ENCODE results near the gene ADARB2. TPM values are rescaled to one million over a fixed set of nuclear protein-coding genes. Genes with fewer than 3 reads are reported as not detected.

Gene ADARB2
- total and polyA plus RNA-seq, 4 experiments from 2014 or later: 13.5 to 14.1 TPM; not detected in 2

DNA sequence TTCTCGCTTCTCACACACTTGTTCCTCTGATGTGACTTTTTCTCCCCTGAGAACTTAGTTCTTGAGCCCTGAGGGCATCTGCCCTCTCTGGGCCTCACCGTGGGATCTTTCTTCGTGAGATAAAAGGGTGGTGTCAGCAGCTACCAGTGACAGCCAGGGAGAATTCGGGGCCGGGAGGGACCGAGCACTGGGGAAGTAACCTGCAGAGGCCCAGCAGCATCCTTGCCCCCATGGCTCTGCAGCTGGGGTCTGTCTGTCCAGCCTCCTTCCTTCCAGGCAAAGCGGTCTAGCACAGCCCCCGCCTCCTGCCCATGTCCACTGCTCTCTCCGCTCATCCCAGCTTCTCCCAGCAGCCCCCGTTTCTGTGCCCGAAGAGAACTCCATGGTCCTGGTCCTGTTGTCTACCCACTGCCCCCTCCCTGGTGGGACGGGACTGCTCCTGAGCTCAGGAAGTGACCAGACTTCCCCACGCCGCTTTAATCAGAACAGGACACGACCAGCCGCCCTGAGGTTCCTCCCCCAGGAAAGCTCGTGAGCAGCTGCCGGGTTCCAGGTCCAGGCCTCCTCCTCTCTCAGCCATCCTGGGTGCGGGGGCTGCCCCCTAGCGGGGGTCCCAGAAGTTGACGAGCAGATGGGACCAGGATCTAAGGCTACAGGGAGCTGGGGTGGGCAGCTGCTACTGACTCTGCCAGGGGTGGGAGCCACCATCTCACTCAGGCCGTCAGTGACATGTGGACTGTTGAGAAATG is 493.7 kb downstream of the ADARB2 start:
- CTCF ChIA-PET (ENCODE audit: partially characterized antibody): interaction anchor here (0.9 to 1.3 kb wide), 2 partner anchors 10 to 134 kb away, joined by 3 read pairs; no protein-coding TSS in a partner anchor
- Mint-ChIP-seq H3K4me3 (no peak overlapping the region), H3K27me3 (peaks cover 18 to 28% of the 10 kb centered on the region in 2 donors), H3K4me1 (peaks cover 2 to 26% (median 10%) of the 10 kb centered on the region in 4 donors), H3K9me3 (peaks cover 0 to 6% (median 0%) of the 10 kb centered on the region in 8 donors), H3K27ac (no peak overlapping the region), H3K36me3 (peaks cover 0 to 2% of the 10 kb centered on the region in 2 donors)
- H3K27me3 ChIP-seq (ENCODE audit: insufficient read depth, low read length): no peaks in the 10 kb centered on the region
- no peaks in the 10 kb centered on the region for H3K9me3 ChIP-seq (ENCODE audit: control insufficient read depth in 1 of 2, low read length in 2 of 2)
- no peaks in the 10 kb centered on the region for H3K36me3 ChIP-seq (ENCODE audit: insufficient read depth, low read length)
- no peak overlapping the region for H3K4me3 ChIP-seq (ENCODE audit: low read length in 2 of 2)
- H3K27ac ChIP-seq (ENCODE audit: low read depth, low read length): no peak overlapping the region
- DNase-seq: no peak
- intact Hi-C loops (cut with micrococcal nuclease): no loop called here
- POLR2A ChIA-PET (ENCODE audit: partially characterized antibody): no interaction called here
- H3K4me1 ChIP-seq (ENCODE audit: insufficient read depth, low read length): peaks cover 9% of the 10 kb centered on the region

DNA sequence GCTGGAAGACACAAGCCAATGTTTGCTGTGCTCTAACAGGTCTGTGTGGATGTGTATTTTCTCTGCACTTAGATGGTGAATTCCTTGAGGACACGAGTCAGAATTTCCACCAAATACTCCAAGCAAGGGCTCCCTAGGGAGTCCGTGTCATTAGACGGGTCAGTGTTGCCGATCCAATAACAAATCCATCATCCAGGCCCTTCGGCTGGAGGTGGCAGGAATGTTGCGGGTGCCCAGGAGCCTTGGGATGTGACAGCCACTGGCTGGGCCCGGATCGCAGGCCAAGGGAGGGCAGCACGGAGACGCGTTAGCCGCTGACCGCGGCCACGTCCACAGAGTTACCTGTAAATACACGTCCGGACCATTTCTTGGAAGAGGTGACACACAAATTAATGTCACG is 494.4 kb downstream of the ADARB2 start:
- H3K4me1 Mint-ChIP-seq: peaks cover 2 to 24% (median 10%) of the 10 kb centered on the region in 4 donors
- H3K27ac ChIP-seq (ENCODE audit: low read depth, low read length): no peak overlapping the region
- no peaks in the 10 kb centered on the region for H3K9me3 ChIP-seq (ENCODE audit: control insufficient read depth in 1 of 2, low read length in 2 of 2)
- no peak overlapping the region for H3K4me3 ChIP-seq (ENCODE audit: low read length in 2 of 2)
- H3K36me3 Mint-ChIP-seq: peaks cover 0 to 2% of the 10 kb centered on the region in 2 donors
- peaks cover 16 to 25% of the 10 kb centered on the region in 2 donors for H3K27me3 Mint-ChIP-seq
- intact Hi-C loops (cut with micrococcal nuclease): no loop called here
- CTCF ChIA-PET (ENCODE audit: partially characterized antibody): no interaction called here
- DNase-seq: no peak
- H3K27me3 ChIP-seq (ENCODE audit: insufficient read depth, low read length): no peaks in the 10 kb centered on the region
- H3K36me3 ChIP-seq (ENCODE audit: insufficient read depth, low read length): no peaks in the 10 kb centered on the region
- H3K4me1 ChIP-seq (ENCODE audit: insufficient read depth, low read length): peaks cover 9% of the 10 kb centered on the region
- H3K9me3 Mint-ChIP-seq: peaks cover 0 to 6% (median 0%) of the 10 kb centered on the region in 8 donors
- no peak overlapping the region for H3K27ac Mint-ChIP-seq
- H3K4me3 Mint-ChIP-seq: no peak overlapping the region
- POLR2A ChIA-PET (ENCODE audit: partially characterized antibody): no interaction called here

DNA sequence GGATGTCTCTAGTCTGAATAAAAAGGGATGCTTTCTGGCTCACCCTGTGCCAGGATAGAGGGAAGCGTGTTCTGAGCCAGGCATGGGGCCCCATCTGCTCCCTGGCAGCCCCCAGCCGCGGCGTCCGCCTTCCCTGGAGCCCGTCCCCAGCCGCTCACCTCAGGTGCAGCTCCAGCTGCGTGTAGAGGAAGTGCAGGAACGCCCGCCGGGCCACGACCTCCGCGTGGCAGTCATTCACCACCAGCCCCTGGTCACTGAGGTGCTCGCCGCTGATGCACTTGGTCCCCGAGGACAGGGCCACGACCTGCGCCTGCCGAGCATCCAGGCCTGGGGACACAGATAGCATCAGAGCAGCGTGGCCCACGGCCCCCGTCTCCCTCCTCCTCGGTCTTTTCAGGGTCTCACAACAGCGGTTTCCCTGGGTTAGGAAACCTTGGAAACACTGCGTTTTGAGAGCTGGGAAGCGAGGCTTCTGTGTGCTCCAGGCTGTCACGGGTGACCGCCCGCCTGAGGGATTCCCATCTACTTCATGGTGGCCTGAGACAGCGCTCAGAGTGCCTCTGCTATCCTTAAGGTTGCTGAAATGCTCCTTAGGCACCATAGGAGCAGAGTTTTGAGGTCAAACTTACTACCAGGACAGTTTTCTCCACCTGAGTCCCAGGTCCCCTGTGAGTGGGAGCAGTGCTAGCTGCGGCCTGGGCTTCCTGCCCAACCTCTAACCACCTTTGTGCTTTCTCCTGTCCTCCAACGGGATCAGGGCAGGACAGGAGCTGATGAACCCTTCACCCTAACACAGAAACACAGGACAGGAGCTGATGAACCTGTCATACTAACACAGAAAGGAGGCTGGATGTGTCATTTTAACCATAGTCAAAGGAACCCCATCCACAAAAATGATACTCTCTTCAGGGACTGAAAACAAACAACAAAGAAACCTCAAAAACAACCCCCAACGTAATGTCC is 495.1 kb downstream of the ADARB2 start:
- no peak for DNase-seq
- Mint-ChIP-seq H3K27me3 (peaks cover 12 to 19% of the 10 kb centered on the region in 2 donors), H3K4me1 (peaks cover 2 to 22% (median 8%) of the 10 kb centered on the region in 4 donors), H3K27ac (no peak overlapping the region), H3K9me3 (peaks cover 0 to 6% (median 0%) of the 10 kb centered on the region in 8 donors), H3K4me3 (no peak overlapping the region), H3K36me3 (peaks cover 0 to 2% of the 10 kb centered on the region in 2 donors)
- H3K9me3 ChIP-seq (ENCODE audit: control insufficient read depth in 1 of 2, low read length in 2 of 2): no peaks in the 10 kb centered on the region
- CTCF ChIA-PET (ENCODE audit: partially characterized antibody): no interaction called here
- no peaks in the 10 kb centered on the region for H3K36me3 ChIP-seq (ENCODE audit: insufficient read depth, low read length)
- no peak overlapping the region for H3K27ac ChIP-seq (ENCODE audit: low read depth, low read length)
- H3K4me3 ChIP-seq (ENCODE audit: low read length in 2 of 2): no peak overlapping the region
- H3K27me3 ChIP-seq (ENCODE audit: insufficient read depth, low read length): no peaks in the 10 kb centered on the region
- POLR2A ChIA-PET (ENCODE audit: partially characterized antibody): no interaction called here
- intact Hi-C loops (cut with micrococcal nuclease): no loop called here
- peaks cover 9% of the 10 kb centered on the region for H3K4me1 ChIP-seq (ENCODE audit: insufficient read depth, low read length)

DNA sequence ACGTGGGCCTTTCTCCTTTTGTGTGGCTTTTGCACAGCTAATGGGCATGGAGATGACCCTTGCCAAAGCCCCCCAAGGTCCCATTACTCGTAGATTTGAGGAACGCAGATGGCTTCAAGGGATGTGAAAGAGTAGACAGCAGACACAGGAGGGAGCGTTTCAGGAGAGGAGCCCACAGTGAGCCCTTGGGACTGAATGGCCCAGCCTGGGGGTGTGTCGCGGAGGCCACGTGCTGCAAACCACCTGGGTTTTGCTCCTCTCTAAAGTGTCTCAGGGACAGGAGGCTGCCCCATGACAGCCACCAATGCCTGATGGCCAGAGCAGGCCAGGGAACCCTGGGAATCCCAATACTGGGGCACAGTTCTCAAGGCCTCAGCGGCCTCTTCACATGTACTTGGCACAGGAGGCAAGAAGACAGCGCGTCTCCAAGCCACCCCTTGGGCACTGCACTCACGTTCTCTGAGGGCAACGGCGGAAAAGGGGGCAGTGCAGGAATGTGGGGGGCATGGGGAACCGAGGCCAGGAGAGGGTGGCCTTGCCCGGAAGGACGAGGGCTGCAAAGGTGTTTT is 495.9 kb downstream of the ADARB2 start:
- peaks cover 9 to 13% of the 10 kb centered on the region in 2 donors for H3K27me3 Mint-ChIP-seq
- POLR2A ChIA-PET (ENCODE audit: partially characterized antibody): interaction anchor here (1.3 kb wide), 1 partner anchor 12 kb away, joined by 10 read pairs; no protein-coding TSS in a partner anchor
- peaks cover 0 to 6% (median 0%) of the 10 kb centered on the region in 8 donors for H3K9me3 Mint-ChIP-seq
- DNase-seq: no peak
- no peak overlapping the region for H3K27ac ChIP-seq (ENCODE audit: low read depth, low read length)
- peaks cover 2 to 22% (median 8%) of the 10 kb centered on the region in 4 donors for H3K4me1 Mint-ChIP-seq
- H3K27ac Mint-ChIP-seq: no peak overlapping the region
- H3K36me3 ChIP-seq (ENCODE audit: insufficient read depth, low read length): no peaks in the 10 kb centered on the region
- no peaks in the 10 kb centered on the region for H3K27me3 ChIP-seq (ENCODE audit: insufficient read depth, low read length)
- no peak overlapping the region for H3K4me3 ChIP-seq (ENCODE audit: low read length in 2 of 2)
- H3K4me1 ChIP-seq (ENCODE audit: insufficient read depth, low read length): peaks cover 9% of the 10 kb centered on the region
- CTCF ChIA-PET (ENCODE audit: partially characterized antibody): no interaction called here
- peak overlapping the region in 1 of 8 donors; percentile 33 for H3K4me3 Mint-ChIP-seq
- H3K9me3 ChIP-seq (ENCODE audit: control insufficient read depth in 1 of 2, low read length in 2 of 2): no peaks in the 10 kb centered on the region
- intact Hi-C loops (cut with micrococcal nuclease): no loop called here
- H3K36me3 Mint-ChIP-seq: peaks cover 0 to 2% of the 10 kb centered on the region in 2 donors

DNA sequence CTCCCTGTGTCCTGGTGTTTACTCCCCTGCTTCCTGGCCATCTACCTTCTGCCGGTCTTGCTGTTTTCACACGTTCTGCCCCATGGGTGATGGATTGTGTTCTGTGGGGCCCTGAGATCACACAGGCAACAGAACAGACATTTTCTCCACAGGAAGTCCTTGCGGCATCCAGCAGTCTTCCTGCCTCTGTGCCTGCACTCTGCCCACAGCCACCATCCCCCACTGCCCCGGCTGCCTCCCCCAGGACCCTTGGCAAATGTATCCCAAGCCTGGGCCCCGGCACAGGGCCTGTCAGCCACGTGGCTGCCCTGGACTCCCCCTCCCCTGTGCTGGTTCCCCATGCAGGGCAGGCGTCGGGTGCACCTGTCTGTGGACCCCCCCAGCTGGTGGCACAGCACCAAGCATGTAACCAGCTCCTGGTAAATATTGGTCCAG is 497.0 kb downstream of the ADARB2 start:
- DNase-seq: peak in 2 of 5 donors; percentile 22 to 55

DNA sequence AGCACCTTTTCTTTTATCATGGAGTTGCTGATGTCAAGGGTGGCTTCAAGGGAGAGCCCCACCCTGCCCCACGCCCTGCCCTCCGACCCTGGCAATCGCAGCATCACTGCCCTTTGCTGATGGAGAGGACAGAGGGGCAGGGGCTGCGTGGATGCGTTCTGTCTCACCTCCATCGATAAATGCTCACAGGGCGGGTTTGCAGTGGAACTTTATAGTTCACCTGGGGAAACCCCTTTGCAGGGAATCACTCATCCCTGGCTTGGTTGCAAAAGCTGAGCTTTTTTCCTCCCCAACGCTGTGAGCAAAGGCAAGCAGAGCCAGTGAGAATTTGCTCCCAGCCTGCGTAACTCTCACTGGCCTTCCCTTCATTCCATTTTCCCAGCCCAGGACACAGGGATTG is 504.3 kb downstream of the ADARB2 start:
- no peak overlapping the region for H3K27ac Mint-ChIP-seq
- Histone ChIP-seq H3K36me3 (ENCODE audit: insufficient read depth, low read length) (no peaks in the 10 kb centered on the region), H3K9me3 (ENCODE audit: control insufficient read depth in 1 of 2, low read length in 2 of 2) (no peaks in the 10 kb centered on the region), H3K27me3 (ENCODE audit: insufficient read depth, low read length) (no peaks in the 10 kb centered on the region), H3K27ac (ENCODE audit: low read depth, low read length) (no peak overlapping the region), H3K4me1 (ENCODE audit: insufficient read depth, low read length) (no peaks in the 10 kb centered on the region), H3K4me3 (ENCODE audit: low read length in 2 of 2) (no peak overlapping the region)
- H3K27me3 Mint-ChIP-seq: no peaks in the 10 kb centered on the region
- no peak overlapping the region for H3K4me3 Mint-ChIP-seq
- DNase-seq: no peak
- peaks cover 0 to 5% (median 0%) of the 10 kb centered on the region in 8 donors for H3K9me3 Mint-ChIP-seq
- H3K36me3 Mint-ChIP-seq: peaks cover 0 to 9% of the 10 kb centered on the region in 2 donors
- no peaks in the 10 kb centered on the region for H3K4me1 Mint-ChIP-seq
- ChIA-PET CTCF (ENCODE audit: partially characterized antibody) (no interaction called here), POLR2A (ENCODE audit: partially characterized antibody) (no interaction called here)
- intact Hi-C loops (cut with micrococcal nuclease): no loop called here

More for the DNA sequence above, 497.0 kb downstream of the ADARB2 start:
- peak overlapping the region in 6 of 8 donors; percentile 42 to 94 (median 88) for H3K4me3 Mint-ChIP-seq
- peak overlapping the region in 5 of 7 donors; percentile 79 to 96 (median 83) for H3K27ac Mint-ChIP-seq
- peaks cover 0 to 2% of the 10 kb centered on the region in 2 donors for H3K36me3 Mint-ChIP-seq
- no peaks in the 10 kb centered on the region for H3K27me3 ChIP-seq (ENCODE audit: insufficient read depth, low read length)
- no peaks in the 10 kb centered on the region for H3K36me3 ChIP-seq (ENCODE audit: insufficient read depth, low read length)
- no peaks in the 10 kb centered on the region for H3K9me3 ChIP-seq (ENCODE audit: control insufficient read depth in 1 of 2, low read length in 2 of 2)
- CTCF ChIA-PET (ENCODE audit: partially characterized antibody): no interaction called here
- peaks cover 9 to 13% of the 10 kb centered on the region in 2 donors for H3K27me3 Mint-ChIP-seq
- H3K27ac ChIP-seq (ENCODE audit: low read depth, low read length): no peak overlapping the region
- H3K4me1 Mint-ChIP-seq: peaks cover 2 to 22% (median 8%) of the 10 kb centered on the region in 4 donors
- peaks cover 0 to 6% (median 0%) of the 10 kb centered on the region in 8 donors for H3K9me3 Mint-ChIP-seq
- H3K4me1 ChIP-seq (ENCODE audit: insufficient read depth, low read length): peaks cover 9% of the 10 kb centered on the region
- H3K4me3 ChIP-seq (ENCODE audit: low read length in 2 of 2): no peak overlapping the region
- POLR2A ChIA-PET (ENCODE audit: partially characterized antibody): interaction anchor here (1.3 kb wide), 1 partner anchor 13 kb away, joined by 10 read pairs; no protein-coding TSS in a partner anchor
- intact Hi-C loops (cut with micrococcal nuclease): no loop called here
